HG02852 (cell line): ENCODE data around the gene BRIP1.
A peak's percentile ranks its signal among the peaks of the same experiment; 100 is the strongest.
"Not testable (repeated sequence)": the region's sequence is repeated elsewhere in the genome, so short reads cannot be mapped to it uniquely, and the experiment has no call there.

Experiments used
- ATAC-seq: cut with Tn5 transposase; IDR thresholded peaks from one replicate; pipeline ENCODE4 v1.9.1; 2021; ENCODE audit warnings: mild to moderate bottlenecking, moderate library complexity; ENCODE audit not compliant: unreplicated experiment

The BRIP1 gene

GRCh38 chr17:61862975-61863800, at the start of gene BRIP1:
Gene BRIP1 (minus strand): TSS chr17:61863528. CDS start chr17:61861539, 1,989 bp downstream.
- ATAC-seq, result peak; percentile 93

GRCh38 chr17:61908292-61909037, 45.1 kb upstream of the BRIP1 start:
- no peak for ATAC-seq

GRCh38 chr17:61907361-61907760, 44.0 kb upstream of the BRIP1 start:
- no peak for ATAC-seq

GRCh38 chr17:61904094-61904710, 40.9 kb upstream of the BRIP1 start:
- ATAC-seq, result peak; percentile 80

GRCh38 chr17:61903251-61903650, 39.9 kb upstream of the BRIP1 start:
- no peak for ATAC-seq

- no peak for ATAC-seq
These were observed 34.3 kb upstream of the BRIP1 start for GRCh38 chr17:61897548-61898180.

- no peak for ATAC-seq
These were observed 32.1 kb upstream of the BRIP1 start for GRCh38 chr17:61895391-61895790.

- ATAC-seq, result not testable (repeated sequence)
These were observed 31.0 kb upstream of the BRIP1 start for GRCh38 chr17:61894310-61894709.

- ATAC-seq, result not testable (repeated sequence)
These were observed 24.4 kb upstream of the BRIP1 start for GRCh38 chr17:61887733-61888132.

- not testable (repeated sequence) for ATAC-seq
These were observed 22.5 kb upstream of the BRIP1 start for GRCh38 chr17:61885865-61886264.

GRCh38 chr17:61884864-61885263, 21.5 kb upstream of the BRIP1 start:
- ATAC-seq, result no peak

- ATAC-seq, result no peak
These were observed 17.3 kb upstream of the BRIP1 start for GRCh38 chr17:61880589-61881102.

GRCh38 chr17:61878984-61879612, 15.8 kb upstream of the BRIP1 start:
- no peak for ATAC-seq

GRCh38 chr17:61878520-61878919, 15.2 kb upstream of the BRIP1 start:
- ATAC-seq, result no peak

- ATAC-seq, result no peak
These were observed 14.5 kb upstream of the BRIP1 start for GRCh38 chr17:61877837-61878236.

GRCh38 chr17:61875804-61876203, 12.5 kb upstream of the BRIP1 start:
- ATAC-seq, result no peak

- ATAC-seq, result no peak
These were observed 12.0 kb upstream of the BRIP1 start for GRCh38 chr17:61875285-61875684.

GRCh38 chr17:61874075-61874474, 10.7 kb upstream of the BRIP1 start:
- no peak for ATAC-seq

- no peak for ATAC-seq
These were observed 8.8 kb upstream of the BRIP1 start for GRCh38 chr17:61872099-61872498.

GRCh38 chr17:61869138-61869537, 5.8 kb upstream of the BRIP1 start:
- ATAC-seq, result no peak
